H1 (cell line): ENCODE data around the gene FAM241A. TPM values are rescaled to one million over a fixed set of nuclear protein-coding genes. Genes with fewer than 3 reads are reported as not detected.

Experiments used
- CTCF ChIA-PET: fragments of 300-600 bp; sonication (Branson Sonifier 250); formaldehyde crosslinking; loops from one replicate; lab custom pipeline; 2021; ENCODE audit not compliant: partially characterized antibody; lab: Charles Lee
- POLR2A ChIA-PET: fragments of 300-600 bp; sonication (Branson Sonifier 250); formaldehyde crosslinking; loops from one replicate; lab custom pipeline; 2021; ENCODE audit warnings: inconsistent platforms; ENCODE audit not compliant: partially characterized antibody; lab: Charles Lee
- DNase-seq, 2 experiments: peaks; one replicate each; pipeline versions ENCODE4 v3.0.0 to v3.0.0-alpha.2; 2010 to 2022; ENCODE audit warnings: low spot score in 2 of 2, low read depth in 1 of 2, mixed read lengths in 1 of 2
- FAIRE-seq: peaks from 2 replicates; lab custom pipeline; 2011; peaks lifted over from hg19 to GRCh38; lab: Jason Lieb, UNC
- H2AFZ ChIP-seq: 2 replicates; pipeline ENCODE4 v1.8.1; 2012; ENCODE audit warnings: low read length, inconsistent platforms
- H2AK5ac ChIP-seq: 2 replicates; pipeline ENCODE4 v1.6.1; 2013; ENCODE audit warnings: low read depth, low read length
- H2BK120ac ChIP-seq: replicated peaks from 2 replicates; pipeline ENCODE3; 2013; ENCODE audit warnings: low read depth, low read length, inconsistent platforms
- H2BK12ac ChIP-seq: 2 replicates; pipeline ENCODE4 v1.6.1; 2013; ENCODE audit warnings: low read depth, low read length
- H2BK15ac ChIP-seq: 2 replicates; pipeline ENCODE4 v1.6.1; 2013; ENCODE audit warnings: low read length
- H2BK20ac ChIP-seq: 2 replicates; pipeline ENCODE4 v1.6.1; 2013; ENCODE audit warnings: low read length
- H2BK5ac ChIP-seq: 2 replicates; pipeline ENCODE4 v1.6.1; 2013; ENCODE audit warnings: low read depth, low read length
- H3K14ac ChIP-seq: 2 replicates; pipeline ENCODE4 v1.6.1; 2013; ENCODE audit warnings: inconsistent platforms; ENCODE audit not compliant: insufficient read length
- H3K18ac ChIP-seq: 2 replicates; pipeline ENCODE4 v1.6.1; 2013; ENCODE audit warnings: low read length; ENCODE audit errors: extremely low read depth
- H3K23ac ChIP-seq: 2 replicates; pipeline ENCODE4 v1.6.1; 2013; ENCODE audit warnings: inconsistent platforms; ENCODE audit not compliant: insufficient read length
- H3K23me2 ChIP-seq: 2 replicates; pipeline ENCODE4 v1.6.1; 2013; ENCODE audit warnings: low read depth, low read length
- H3K27ac ChIP-seq: 2 replicates; pipeline ENCODE4 v1.6.1; 2011; ENCODE audit warnings: low read depth, low read length, inconsistent platforms
- H3K27me3 ChIP-seq, 4 experiments: replicated peaks in 1 of 4; 1 replicate in 1 of 4; 2 replicates in 3 of 4; pipeline versions ENCODE4 v1.6.1 to v1.8.1; 2011 to 2013; ENCODE audit warnings: low read length in 3 of 4, mild to moderate bottlenecking in 3 of 4, inconsistent platforms in 2 of 4, mixed read lengths in 2 of 4, moderate library complexity in 1 of 4; ENCODE audit not compliant: control insufficient read depth in 3 of 4, insufficient read depth in 3 of 4; ENCODE audit errors: extremely low read depth in 1 of 4
- H3K36me3 ChIP-seq, 4 experiments: 2 replicates each; pipeline versions ENCODE4 v1.6.1 to v1.8.1; 2011 to 2013; ENCODE audit warnings: mild to moderate bottlenecking in 4 of 4, low read length in 3 of 4, moderate library complexity in 2 of 4, control low read depth in 1 of 4, inconsistent platforms in 1 of 4; ENCODE audit not compliant: insufficient read depth in 4 of 4, control insufficient read depth in 2 of 4
- H3K4ac ChIP-seq: replicated peaks from 2 replicates; pipeline ENCODE3; 2013; ENCODE audit warnings: low read length, low read depth, mixed read lengths, inconsistent platforms; ENCODE audit not compliant: insufficient read length
- H3K4me1 ChIP-seq, 4 experiments: replicated peaks in 1 of 4; 1 replicate in 1 of 4; 2 replicates in 3 of 4; pipeline versions ENCODE4 v1.6.1 to v1.8.1; 2011 to 2013; ENCODE audit warnings: low read length in 3 of 4, inconsistent platforms in 2 of 4, mixed read lengths in 1 of 4; ENCODE audit not compliant: insufficient read depth in 4 of 4, control insufficient read depth in 3 of 4
- H3K4me2 ChIP-seq, 2 experiments: 2 replicates each; pipeline versions ENCODE4 v1.6.1 to v1.8.1; 2011 to 2013; ENCODE audit warnings: low read depth in 2 of 2, low read length in 2 of 2, control low read depth in 1 of 2, inconsistent platforms in 1 of 2, mild to moderate bottlenecking in 1 of 2; ENCODE audit not compliant: insufficient read depth in 1 of 2
- H3K4me3 ChIP-seq, 4 experiments: fragments of 200-600, 300-600 bp in 1 of 4; sonication (generic), shearing (Covaris generic), sonication (Bioruptor Twin) in 1 of 4; 2 replicates each; pipeline versions ENCODE4 v1.5.1 to v1.8.1; 2011 to 2016; ENCODE audit warnings: low read length in 4 of 4, low read depth in 3 of 4, control low read depth in 2 of 4, inconsistent platforms in 2 of 4, mild to moderate bottlenecking in 2 of 4, mixed read lengths in 1 of 4, moderate library complexity in 1 of 4; ENCODE audit not compliant: insufficient read depth in 2 of 4; ENCODE audit errors: extremely low read depth in 1 of 4
- H3K56ac ChIP-seq: replicated peaks from 2 replicates; pipeline ENCODE3; 2013; ENCODE audit warnings: low read depth, mild to moderate bottlenecking, mixed read lengths, low read length, inconsistent platforms; ENCODE audit not compliant: insufficient read length
- H3K79me1 ChIP-seq: 2 replicates; pipeline ENCODE4 v1.6.1; 2013; ENCODE audit warnings: low read depth, low read length, control low read depth
- H3K79me2 ChIP-seq, 2 experiments: 2 replicates each; pipeline versions ENCODE4 v1.6.1 to v1.8.1; 2012 to 2013; ENCODE audit warnings: low read length in 2 of 2, mild to moderate bottlenecking in 2 of 2, inconsistent platforms in 1 of 2; ENCODE audit not compliant: insufficient read depth in 2 of 2, control insufficient read depth in 1 of 2
- H3K9ac ChIP-seq, 4 experiments: replicated peaks in 1 of 4; 1 replicate in 1 of 4; 2 replicates in 3 of 4; pipeline versions ENCODE4 v1.6.1 to v1.8.1; 2011 to 2013; ENCODE audit warnings: low read depth in 3 of 4, low read length in 3 of 4, control low read depth in 2 of 4, mild to moderate bottlenecking in 2 of 4, moderate library complexity in 2 of 4, inconsistent platforms in 1 of 4; ENCODE audit errors: extremely low read depth in 1 of 4
- H3K9me3 ChIP-seq, 2 experiments: 2 replicates each; pipeline versions ENCODE4 v1.6.1 to v1.8.1; 2012 to 2013; ENCODE audit warnings: mild to moderate bottlenecking in 2 of 2, moderate library complexity in 2 of 2, control low read depth in 1 of 2, inconsistent platforms in 1 of 2, low read depth in 1 of 2, low read length in 1 of 2, mixed read lengths in 1 of 2; ENCODE audit not compliant: insufficient read depth in 2 of 2
- H4K20me1 ChIP-seq, 2 experiments: replicated peaks in 1 of 2; 2 replicates each; pipeline versions ENCODE3 to v1.8.1; 2011 to 2013; ENCODE audit warnings: inconsistent platforms in 2 of 2, low read length in 2 of 2, mild to moderate bottlenecking in 1 of 2; ENCODE audit not compliant: insufficient read depth in 2 of 2, control insufficient read depth in 1 of 2
- H4K5ac ChIP-seq: 2 replicates; pipeline ENCODE4 v1.6.1; 2013; ENCODE audit warnings: low read length, low read depth, mixed read lengths, inconsistent platforms; ENCODE audit not compliant: insufficient read length
- H4K8ac ChIP-seq: 2 replicates; pipeline ENCODE4 v1.8.0; 2013; ENCODE audit warnings: mild to moderate bottlenecking, moderate library complexity, low read length, inconsistent platforms; ENCODE audit not compliant: insufficient read depth; ENCODE audit errors: extremely low read depth
- H4K91ac ChIP-seq: replicated peaks from 2 replicates; pipeline ENCODE3; 2013; ENCODE audit warnings: low read length, mixed read lengths, inconsistent platforms; ENCODE audit not compliant: insufficient read length
- RBBP5 ChIP-seq: IDR thresholded peaks from 2 replicates; pipeline ENCODE4 v1.7.1; 2012; ENCODE audit warnings: low read depth, mild to moderate bottlenecking, inconsistent platforms, low read length, moderate library complexity, borderline replicate concordance
- WGBS, 2 experiments: shearing (Covaris generic) in 1 of 2; methylation state at CpG; one replicate each; pipeline versions ENCODE4 v1.1.6 to v1.1.7; 2013 to 2015; ENCODE audit warnings: low lambda C conversion rate in 2 of 2, mixed read lengths in 2 of 2, inconsistent platforms in 1 of 2, low coverage in 1 of 2, missing lambda C conversion rate in 1 of 2; ENCODE audit not compliant: insufficient replicate concordance in 2 of 2, insufficient coverage in 1 of 2, insufficient read length in 1 of 2; ENCODE audit errors: extremely low coverage in 1 of 2, missing lambda C conversion rate in 1 of 2; 5-methylcytosine and 5-hydroxymethylcytosine counted together
- polyA plus RNA-seq, 7 experiments: library from polyadenylated mRNA; depleted of rRNA in 3 of 7; stranded (reverse) in 5 of 7; unstranded in 2 of 7; fragments of >200 nt in 5 of 7; fragments of 200-250 nt in 2 of 7; gene quantifications; 1 replicate in 5 of 7; 2 replicates in 1 of 7; 4 replicates in 1 of 7; pipeline versions ENCODE4 v1.2.1 to v1.2.3, GENCODE V29; 2011 to 2013; ENCODE audit warnings: missing spikeins in 2 of 7, mixed read lengths in 2 of 7
- total RNA-seq: library from RNA; stranded (reverse); fragmentation: NEBNext Ultra II Directional; extraction: Animal tissue kit (Norgen Biotek cat#: 25700); gene quantifications from 2 replicates; pipeline ENCODE4 v1.2.1, GENCODE V29; 2021

The FAM241A gene
- total and polyA plus RNA-seq, 2 of the 8 experiments (the other 6 are each of a cell fraction or from before 2014, with no cell fraction given): 0.20 to 0.73 TPM

- no peak overlapping the region for H2BK15ac ChIP-seq
- no peak overlapping the region for H4K91ac ChIP-seq
- H3K4ac ChIP-seq: no peak overlapping the region
- no peak overlapping the region for H4K5ac ChIP-seq
- H4K8ac ChIP-seq: no peak overlapping the region
- H3K27me3 ChIP-seq: no peaks in the 10 kb centered on the region
- peaks cover 6 to 8% of the 10 kb centered on the region in 2 experiments; a peak in 2 of 4 replicates for H3K9me3 ChIP-seq
- 0 out of 8 replicates have a peak, but pooled peaks cover 0 to 5% (median 0%) of the 10 kb centered on the region in 4 experiments for H3K36me3 ChIP-seq
- no peaks in the 10 kb centered on the region for H4K20me1 ChIP-seq
- no peaks in the 10 kb centered on the region for H3K79me1 ChIP-seq
- H3K27ac ChIP-seq: no peak overlapping the region
- H2AFZ ChIP-seq: no peak overlapping the region
- CTCF ChIA-PET: interaction anchor here (1.1 to 1.7 kb wide), 2 partner anchors 10 to 13 kb away, joined by 3 to 4 read pairs; no protein-coding TSS in a partner anchor
- no peak overlapping the region for H3K14ac ChIP-seq
- no peak overlapping the region for H3K4me3 ChIP-seq
- no peak overlapping the region for H3K56ac ChIP-seq
- H3K9ac ChIP-seq: no peak overlapping the region
- no peaks in the 10 kb centered on the region for H3K23me2 ChIP-seq
- no peak overlapping the region for H3K4me2 ChIP-seq
- whole genome bisulfite sequencing, 2 experiments: 96% methylated on average over 40 of the region's 43 CpGs; no CpG with 5 or more reads in 1 of the 2 experiments
- H2BK120ac ChIP-seq: no peak overlapping the region
- no peak overlapping the region for H2AK5ac ChIP-seq
- DNase-seq (no peak), FAIRE-seq (no peak)
- H3K18ac ChIP-seq: no peak overlapping the region
- no peak overlapping the region for H2BK12ac ChIP-seq
- H3K4me1 ChIP-seq: no peaks in the 10 kb centered on the region
- H3K79me2 ChIP-seq: no peaks in the 10 kb centered on the region
- POLR2A ChIA-PET: no interaction called here
- no peak overlapping the region for H2BK5ac ChIP-seq
- H2BK20ac ChIP-seq: no peak overlapping the region
- H3K23ac ChIP-seq: no peak overlapping the region
- no peak for TF ChIP-seq RBBP5
These were observed 77.1 kb downstream of the FAM241A start for GRCh38 chr4:112222219-112222955.
